ENCODE results near the gene BARX1.
"Not testable (repeated sequence)": the region's sequence is repeated elsewhere in the genome, so short reads cannot be mapped to it uniquely, and the experiment has no call there.

Gene BARX1, protein sequence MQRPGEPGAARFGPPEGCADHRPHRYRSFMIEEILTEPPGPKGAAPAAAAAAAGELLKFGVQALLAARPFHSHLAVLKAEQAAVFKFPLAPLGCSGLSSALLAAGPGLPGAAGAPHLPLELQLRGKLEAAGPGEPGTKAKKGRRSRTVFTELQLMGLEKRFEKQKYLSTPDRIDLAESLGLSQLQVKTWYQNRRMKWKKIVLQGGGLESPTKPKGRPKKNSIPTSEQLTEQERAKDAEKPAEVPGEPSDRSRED

DNA sequence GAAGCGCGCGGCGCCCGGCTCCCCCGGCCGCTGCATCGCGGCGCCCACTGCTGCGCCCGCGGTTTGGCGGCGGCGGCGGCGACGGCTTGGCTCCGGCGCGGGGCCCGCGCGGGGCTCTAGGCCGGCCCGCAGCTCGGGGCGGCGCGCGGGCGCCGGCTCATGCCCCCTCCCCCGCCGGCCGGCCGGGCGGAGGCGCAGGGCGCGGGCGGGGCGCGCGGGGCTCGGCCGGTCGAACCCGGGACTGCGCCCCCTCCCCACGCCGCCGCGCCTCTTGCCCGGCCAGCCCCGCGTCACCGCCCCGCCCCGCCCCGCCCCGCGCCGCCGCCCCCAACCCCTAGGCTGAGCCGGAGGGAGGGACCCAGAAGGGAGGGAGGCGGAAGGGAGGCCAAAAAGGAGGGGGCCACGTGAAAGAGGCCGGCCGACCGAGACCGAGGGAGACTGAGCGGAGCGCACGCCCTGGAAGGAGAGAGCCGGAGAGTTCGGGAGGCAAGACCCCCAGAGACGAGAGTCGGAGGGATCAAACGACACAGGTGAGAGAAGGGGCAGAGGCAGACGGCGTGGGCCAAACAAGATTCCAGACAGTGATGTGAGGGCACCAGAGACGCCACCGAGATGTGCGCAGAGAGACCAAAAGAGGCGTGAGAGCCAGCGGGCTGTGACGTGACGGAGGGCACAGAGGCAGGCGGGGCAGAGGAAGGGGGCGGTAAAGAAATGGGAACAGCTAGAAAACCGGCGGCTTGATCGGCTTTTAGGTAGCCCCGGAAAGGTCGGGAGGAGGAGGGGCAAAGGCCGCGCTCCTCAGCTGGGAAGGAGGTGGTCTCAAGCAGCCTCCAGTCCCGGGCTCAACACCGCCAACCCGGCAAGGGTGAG is at the start of gene BARX1:
Gene BARX1, minus strand, starts transcription at position 245 of the 870 bp plus-strand sequence. Its CDS starts 209 bp downstream, at position 36.
- peak; percentile 46 for DNase-seq

DNA sequence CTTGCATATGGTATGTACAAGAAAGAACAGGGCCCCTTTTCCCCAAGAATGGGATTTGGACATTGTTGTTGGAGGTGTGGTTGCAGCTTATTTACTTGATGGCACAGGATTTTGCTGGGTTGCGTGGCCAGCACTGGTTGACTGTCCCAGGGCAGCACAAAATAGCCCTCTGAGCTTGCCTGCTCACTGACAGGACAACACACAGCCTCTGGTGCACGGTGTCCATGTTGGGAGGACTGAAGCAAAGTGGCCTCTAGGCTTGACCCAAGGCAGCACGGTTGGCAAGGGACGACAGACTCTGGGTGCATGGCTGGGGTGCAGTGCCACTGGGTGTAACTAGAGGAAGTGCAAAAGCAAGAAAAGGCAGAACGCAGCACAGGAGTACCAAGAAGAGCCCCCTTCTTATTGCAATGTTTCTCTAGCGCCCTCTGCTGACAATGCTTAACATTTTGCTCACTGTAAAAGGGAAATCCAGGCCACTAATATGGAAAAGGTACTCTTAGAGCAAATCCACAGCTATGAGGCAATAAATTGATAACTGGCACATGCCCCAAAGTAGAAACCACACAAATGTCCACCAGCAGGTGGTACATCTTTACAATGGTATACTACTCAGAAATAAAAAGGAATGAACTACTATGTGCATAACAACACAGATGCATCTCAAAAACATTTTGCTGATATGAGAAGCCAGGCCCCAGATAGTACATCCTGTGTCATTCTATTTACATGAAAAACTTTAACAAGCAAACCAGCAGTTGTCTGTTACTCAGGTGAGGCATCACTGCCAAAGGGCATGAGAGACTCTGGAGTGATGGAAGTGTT is 47.4 kb upstream of the BARX1 start:
- DNase-seq, result peak; percentile 62

DNA sequence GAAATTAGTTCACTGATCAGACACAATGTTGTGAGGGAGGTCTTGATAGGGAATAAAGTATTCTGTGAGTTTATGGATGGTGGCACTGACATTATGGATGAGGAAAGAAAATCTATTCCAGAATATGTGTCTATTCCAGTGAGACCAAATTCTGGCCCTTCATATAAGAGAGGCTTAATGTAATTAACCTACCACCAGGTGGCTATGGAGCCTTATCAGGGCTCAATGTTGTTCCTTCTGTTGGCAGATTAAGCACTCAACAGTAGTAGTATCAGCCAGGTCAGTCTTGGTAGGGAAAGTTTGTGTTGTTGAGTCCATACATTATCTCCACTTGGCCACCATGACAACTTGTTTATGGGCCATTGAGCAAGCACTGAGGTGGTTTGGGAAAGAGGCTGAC is 41.7 kb upstream of the BARX1 start:
- no peak for DNase-seq

DNA sequence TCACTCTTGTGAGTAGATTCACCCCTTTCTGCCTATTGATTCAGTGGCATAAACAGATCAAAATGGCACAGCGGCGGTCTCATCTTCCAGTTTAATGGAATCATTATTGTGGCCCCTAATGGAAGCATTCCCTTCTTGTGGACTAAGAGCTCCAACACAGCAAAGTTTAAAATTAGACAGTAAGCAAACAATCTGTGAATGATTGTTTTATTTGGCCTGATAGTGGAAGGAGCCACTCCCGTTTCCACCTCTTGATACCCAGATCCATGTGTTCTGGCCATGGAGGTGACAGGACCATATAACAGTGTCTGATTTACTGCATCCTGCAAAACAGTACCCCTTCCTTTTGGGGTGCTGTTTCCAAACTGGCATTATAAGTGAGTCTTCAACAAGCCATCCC is 41.2 kb upstream of the BARX1 start:
- no peak for DNase-seq

DNA sequence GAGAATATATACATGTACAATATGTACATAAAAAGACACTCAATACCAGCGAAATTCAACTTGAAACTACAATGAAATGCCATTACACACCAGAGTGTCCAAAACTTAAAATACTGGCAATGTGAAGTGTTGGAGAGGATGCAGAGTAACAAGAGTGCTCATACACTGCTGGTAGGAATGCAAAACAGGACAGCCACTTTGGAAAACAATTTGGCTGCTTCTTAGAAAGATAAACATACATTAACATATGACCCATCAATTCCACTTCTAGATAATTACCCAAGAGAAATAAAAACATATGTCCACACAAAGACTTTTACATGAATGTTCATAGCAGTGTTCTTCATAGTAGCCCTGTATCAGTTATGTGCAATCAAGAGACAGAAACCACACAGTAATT is 39.4 kb upstream of the BARX1 start:
- no peak for DNase-seq

DNA sequence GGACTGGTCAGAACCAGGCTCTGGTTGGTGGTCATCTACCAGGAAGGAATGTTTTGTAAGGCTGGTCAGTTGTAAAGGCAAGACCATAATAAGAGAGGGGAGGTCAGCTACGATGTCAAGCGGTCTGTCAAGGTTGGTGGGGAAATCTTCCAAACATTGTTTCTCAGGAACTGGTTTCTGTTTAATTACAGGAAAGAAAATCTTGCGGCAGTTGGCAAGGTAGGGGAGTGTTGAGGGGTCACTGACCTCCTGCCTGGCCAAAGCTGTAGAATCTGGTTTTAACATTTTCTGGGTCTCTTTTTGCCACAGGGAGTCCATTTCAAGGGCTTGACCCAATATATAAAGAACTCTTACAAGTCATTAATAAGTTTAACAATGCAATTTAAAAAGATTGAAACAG is 39.0 kb upstream of the BARX1 start:
- no peak for DNase-seq

DNA sequence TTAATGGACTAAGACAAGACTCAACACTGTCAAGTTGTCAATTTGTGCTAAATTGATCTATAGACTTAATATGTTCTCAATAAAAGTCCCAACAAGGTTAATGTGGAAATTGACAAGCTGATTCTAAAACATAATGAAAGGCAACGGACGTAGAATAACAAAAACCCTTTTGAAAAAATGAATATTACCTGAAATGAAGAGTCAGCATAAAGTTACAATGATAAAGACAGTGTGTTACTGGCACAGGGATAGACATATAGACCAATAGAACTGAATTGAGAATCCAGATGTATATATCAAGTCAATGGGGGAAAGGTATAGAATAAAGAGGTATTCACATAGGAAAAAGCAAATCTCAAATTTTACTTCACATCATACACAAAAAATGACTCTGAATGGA is 37.7 kb upstream of the BARX1 start:
- no peak for DNase-seq

DNA sequence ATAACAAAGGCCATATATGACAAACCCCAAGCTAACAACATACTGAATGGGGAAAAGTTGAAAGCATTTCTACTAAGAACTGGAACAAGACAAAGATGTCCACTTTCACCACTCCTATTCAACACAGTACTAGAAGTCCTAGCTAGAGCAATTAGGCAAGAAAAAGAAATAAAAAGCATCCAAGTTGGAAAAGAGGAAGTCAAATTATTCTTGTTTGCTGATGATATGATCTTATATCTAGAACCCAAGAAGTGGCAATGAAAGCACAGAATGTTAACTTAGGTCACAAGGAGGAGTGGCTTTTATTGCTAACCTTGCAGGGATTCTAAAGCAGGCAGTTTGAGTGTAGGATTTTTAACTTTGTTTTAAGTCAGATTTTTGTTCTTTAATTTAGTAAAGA is 35.3 kb upstream of the BARX1 start:
- DNase-seq, result no peak

DNA sequence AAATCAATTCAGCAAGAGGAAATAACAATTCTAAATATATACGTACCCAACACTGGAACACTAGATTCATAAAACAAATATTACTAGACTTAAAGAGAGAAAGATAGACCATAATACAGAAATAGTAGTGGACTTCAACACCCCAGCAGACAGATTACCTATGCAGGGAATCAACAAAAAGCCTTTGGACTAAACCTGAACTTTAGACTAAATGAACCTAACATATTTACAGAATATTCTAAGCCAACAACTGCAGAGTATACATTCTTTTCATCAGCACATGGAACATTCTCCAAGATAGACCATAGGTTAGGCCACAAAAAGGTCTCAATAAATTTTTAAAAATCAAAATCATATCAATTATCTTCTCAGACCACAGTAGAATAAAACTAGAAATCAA is 32.9 kb upstream of the BARX1 start:
- no peak for DNase-seq

DNA sequence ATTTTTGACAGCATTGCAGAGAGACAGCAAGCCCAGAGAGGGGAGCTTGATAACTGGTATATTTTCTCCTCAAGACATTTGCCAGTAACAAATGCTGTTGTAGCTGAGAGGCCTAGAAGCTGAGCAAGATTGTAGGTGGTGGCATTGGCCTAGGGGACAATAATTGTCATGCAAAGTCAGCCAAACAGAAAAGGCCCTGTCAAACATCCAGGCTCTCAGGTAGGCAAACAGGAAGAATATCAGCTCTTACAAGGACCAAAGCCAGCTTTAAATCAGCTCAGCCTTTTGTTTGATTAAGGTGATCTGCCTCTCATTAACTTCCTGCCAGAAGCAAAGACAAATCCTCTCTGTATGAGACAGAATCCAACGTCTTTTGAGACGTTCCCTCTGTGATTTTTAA is 29.7 kb upstream of the BARX1 start:
- DNase-seq, result no peak

DNA sequence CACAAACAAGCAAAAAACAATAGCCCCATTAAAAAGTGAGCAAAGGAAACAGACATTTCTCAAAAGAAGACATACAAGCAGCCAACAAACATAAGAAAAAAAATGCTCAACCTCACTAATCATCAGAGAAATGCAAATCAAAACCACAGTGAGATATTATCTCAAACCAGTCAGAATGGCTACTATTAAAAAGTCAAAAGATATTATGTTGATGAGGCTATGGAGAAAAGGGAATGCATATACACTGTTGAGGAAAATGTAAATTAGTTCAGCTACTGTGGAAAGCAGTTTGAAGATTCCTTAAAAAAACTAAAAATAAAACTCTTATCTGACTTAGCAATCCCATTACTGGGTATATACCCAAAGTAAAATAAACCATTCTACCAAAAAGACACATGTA is 28.7 kb upstream of the BARX1 start:
- DNase-seq, result no peak

DNA sequence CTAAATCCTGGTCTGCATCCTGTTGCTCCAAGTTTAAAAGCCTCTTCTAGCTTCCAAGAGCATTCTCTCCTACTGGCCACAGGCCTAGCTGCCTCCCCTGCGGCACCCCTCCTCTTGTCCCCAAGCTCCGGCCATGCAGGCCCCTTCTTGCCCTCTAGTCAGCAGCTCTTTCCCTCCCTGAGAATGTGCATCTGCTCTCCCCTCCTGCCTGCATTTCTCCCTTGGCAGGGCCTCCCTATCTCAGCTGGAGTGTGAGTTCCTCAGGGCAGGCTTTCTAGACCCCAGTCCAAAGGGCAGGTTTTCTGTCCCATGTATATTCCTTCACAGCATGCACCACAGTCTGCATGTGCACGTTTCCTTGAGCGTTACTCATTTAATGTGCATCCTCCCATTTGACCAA is 24.6 kb upstream of the BARX1 start:
- no peak for DNase-seq

DNA sequence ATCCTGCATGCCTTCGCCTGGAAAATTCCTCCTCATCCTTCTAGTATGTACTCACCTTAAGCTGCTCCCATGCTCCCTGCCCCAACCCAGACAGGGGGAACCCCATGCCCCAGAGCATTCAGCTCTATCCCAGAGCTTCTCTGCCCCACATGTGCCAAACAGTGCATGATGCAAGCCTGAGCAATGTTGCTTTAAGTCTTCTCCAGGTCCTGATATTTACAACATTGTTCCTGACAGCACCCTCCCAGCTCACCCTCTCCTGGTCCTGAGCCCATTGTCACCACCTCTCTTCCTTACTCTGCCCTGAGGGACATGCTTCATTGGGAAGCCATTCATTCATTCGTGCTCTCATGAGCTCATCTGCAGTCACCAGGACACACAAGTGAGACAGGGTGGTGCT is 23.4 kb upstream of the BARX1 start:
- DNase-seq, result peak; percentile 2

DNA sequence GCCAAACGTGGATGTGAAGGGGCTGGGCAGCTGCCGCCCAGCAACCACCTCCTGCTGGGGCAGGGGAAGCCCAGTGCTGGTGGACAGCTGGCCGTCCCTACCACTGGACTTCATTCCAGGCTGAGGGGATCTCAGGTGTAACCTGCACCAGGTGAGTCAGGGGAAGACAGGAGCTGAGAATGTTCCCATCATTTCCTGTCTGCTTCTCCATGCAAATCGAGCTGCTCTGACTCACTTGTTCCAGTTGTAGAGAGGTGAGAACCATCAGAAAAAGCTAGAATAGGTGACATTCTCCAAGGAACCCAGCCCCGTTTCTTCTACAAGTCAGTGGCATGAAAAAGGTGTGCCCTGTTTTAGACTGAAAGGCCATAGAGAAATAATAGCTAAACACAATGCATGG is 21.8 kb upstream of the BARX1 start:
- DNase-seq, result no peak

DNA sequence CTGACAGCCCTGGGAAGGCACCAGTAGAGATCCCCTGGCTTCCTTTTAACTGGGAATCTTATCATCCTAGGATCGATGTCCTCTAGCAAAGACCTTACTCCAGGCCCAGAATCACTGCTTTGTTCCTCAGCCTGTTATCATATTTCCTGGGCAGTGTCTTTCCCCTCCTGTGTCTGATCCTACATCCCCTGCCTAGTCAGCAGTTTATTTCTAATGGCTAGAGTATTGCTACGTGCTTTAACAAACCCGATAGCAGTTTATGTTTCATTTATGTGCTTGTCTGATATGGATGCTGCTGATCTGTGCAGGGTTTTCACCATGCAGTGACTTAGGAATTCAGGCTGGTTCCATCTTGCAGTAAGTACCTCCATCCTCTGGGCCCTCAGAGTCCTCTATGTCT is 20.9 kb upstream of the BARX1 start:
- no peak for DNase-seq

DNA sequence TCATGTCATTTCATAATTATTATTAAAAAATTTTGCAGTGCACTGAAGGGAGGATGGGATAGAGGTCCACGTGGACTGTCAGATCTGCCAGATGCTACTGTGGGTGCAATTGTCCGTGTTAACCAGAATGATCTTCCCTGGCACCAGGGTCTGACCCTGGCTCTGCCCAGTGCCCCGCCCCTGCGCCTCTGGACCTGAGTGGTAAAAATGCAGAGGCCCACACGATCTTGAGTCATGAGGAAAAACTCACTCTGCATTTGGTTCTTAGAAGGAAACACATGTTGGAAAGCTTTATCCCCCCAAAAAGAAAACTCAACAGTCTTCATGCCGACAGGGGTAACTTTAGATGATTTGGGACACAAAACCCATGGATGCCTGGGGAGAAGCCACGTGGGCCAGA is 20.1 kb upstream of the BARX1 start:
- DNase-seq, result no peak

DNA sequence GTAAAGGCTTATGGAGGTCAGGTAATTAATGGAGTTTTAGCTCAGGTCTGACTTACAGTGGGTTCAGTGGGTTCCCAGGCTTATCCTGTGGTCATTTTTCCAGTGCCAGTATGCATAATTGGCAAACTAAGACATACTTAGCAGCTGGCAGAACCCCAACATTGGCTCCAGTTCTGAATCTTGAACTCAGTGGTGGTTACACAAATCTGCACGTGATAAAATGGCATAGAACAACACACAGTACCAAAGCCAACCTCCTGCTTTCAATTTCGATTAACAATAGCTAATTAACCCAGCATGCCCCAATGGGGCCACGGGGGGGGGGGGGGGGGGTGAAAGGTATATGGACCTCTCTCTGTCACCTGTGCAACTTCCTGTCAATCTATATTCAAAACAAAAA is 19.0 kb upstream of the BARX1 start:
- peak; percentile 3 for DNase-seq

DNA sequence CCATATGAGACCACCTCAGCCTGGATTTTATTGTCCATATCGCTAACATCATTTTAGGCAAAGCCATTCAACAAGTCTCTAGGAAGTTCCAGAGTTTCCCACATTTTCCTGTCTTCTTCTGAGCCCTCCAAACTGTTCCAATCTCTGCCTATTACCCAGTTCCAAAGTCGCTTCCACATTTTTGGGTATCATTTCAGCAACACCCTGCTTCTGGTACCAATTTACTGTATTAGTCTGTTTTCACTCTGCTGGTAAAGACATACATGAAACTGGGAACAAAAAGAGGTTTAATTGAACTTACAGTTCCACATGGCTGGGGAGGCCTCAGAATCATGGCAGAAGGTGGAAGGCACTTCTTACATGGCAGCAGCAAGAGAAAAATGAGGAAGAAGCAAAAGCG is 17.5 kb upstream of the BARX1 start:
- not testable (repeated sequence) for DNase-seq

DNA sequence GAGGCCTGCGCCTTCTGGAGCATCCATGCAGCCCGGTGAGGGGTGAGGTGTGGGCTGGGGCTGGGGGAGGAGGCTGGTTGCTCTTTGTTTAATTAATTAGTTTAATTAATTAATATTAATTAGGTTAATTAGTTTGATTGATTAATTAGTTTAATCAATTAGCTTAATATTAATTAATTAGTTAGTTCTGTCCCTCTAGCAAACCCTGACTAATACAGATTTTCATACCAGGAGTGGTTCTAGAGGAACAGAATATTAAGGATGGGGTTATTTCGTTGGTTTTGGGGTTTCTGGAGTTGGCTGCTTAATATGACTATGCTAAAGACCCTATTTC is 14.1 kb upstream of the BARX1 start:
- DNase-seq, result no peak

DNA sequence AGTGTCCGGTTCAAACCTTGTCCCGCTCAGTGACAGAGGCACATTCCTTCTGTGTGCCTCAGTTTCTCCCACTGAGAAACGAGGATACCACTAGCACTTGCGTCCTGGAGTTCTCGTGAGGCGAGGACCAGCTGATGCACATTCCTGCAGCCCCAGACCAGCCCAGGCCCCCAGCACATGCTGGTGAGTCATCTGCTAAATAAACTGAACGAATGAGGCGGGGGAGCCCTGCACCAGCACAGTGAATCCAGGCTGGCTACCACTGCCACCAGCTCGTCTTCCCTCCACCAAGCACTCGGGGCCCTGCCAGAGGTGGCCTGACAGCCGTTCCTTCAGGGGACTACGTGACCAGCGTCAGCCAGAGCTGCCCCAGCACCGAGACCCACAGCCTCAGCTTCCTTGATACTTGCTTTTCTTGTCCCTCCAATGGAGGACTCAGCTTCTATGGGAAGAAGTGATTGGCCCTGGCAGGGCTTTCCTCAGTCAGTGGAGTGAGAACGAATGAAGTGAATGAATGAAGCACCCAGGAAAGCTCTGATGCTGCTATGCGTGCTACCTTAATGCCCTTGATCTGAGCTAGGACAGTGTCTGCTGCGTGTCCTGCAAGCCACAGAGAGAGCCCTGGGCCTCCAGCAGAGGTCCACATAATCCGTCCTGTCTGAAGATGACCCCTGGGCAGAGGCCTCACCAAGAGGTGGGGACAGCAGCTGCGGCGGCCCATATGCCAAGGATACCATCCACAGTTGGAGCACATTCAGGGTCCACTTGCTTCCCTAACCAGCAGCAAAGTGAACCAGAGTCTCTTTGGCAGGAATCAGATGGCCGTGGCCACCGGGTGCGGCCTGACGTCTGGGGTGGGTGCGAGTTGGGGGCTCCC is 13.5 kb upstream of the BARX1 start:
- DNase-seq, result no peak

DNA sequence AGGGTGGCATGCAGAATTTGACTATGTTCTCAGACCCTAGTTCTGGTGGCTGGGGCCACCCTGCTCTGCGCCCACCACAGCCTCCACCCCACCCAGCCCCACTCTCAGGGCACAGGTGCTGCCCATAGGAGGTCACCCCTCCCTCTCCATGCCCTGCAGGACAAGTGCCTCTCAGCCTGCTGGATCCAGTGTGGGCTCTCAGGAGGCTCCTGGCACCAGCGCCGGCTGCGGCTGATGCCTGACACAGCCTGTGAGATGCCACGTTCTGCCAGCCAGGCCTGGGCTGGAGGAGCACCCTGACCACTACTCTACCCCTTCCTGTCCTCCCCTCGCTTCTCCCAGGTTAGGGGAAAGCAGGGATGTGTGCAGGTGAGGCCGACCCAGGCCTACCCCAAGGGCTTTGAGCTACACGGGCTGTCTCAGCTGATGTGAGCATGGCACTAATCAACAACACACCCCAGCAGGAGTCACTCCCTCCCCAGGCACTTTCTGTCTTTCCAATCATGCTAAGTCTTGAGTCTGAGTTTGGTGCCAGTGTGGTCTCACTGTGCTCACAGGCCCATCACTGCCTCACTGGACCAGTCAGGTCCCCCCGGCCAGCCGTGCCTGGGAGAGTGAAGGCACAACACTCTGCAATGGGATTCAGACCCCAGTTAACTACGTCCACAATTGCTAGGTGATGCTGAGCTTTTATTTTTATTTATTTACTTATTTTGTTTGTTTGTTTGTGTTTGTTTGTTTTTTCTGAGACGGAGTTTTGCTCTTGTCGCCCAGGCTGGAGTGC is 12.1 kb upstream of the BARX1 start:
- DNase-seq, result no peak
